ENCODE data around the gene NELFA.

GRCh38 chr4:1961038-1961437, 47.7 kb downstream of the NELFA start:
- TF ChIP-seq POLR2A (IDR thresholded peaks at IDR 0.05), result no peak
- no peak for TF ChIP-seq CTCF (IDR thresholded peaks at IDR 0.05)
- TF ChIP-seq POLR2AphosphoS5 (IDR thresholded peaks at IDR 0.05), result no peak
- TF ChIP-seq EP300 (IDR thresholded peaks at IDR 0.05), result no peak
